ENCODE measurements around the gene PIK3C2B. TPM values are rescaled to one million over a fixed set of nuclear protein-coding genes. Genes with fewer than 3 reads are reported as not detected.

The PIK3C2B gene
- total RNA-seq, 1 donor: 7.3 TPM

DNA sequence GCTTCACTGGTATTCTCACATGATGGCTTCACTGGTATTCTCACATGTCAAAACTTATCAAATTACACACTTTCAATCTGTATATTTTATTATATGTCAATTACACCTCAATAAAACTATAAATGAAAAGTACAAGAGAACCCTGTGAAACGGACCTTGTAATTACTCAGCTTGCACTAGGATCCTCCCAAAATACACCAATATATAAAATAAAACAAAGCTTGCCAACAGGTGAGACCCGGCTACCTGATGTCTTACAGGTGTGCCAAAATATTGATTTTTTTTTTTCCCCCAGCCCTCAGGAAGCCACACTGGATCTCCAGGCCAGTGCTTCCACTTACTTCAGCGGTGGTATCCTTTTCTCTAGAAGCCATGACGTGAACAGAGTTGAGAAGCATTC lies 22.9 kb downstream of the PIK3C2B start:
- no peak for TF ChIP-seq CTCF (IDR thresholded peaks at IDR 0.05; ENCODE audit: insufficient read depth, low read depth, low read length)
- H3K4me3 ChIP-seq (ENCODE audit: low read depth, low read length): no peak overlapping the region
- DNase-seq (ENCODE audit: low read depth): no peak

DNA sequence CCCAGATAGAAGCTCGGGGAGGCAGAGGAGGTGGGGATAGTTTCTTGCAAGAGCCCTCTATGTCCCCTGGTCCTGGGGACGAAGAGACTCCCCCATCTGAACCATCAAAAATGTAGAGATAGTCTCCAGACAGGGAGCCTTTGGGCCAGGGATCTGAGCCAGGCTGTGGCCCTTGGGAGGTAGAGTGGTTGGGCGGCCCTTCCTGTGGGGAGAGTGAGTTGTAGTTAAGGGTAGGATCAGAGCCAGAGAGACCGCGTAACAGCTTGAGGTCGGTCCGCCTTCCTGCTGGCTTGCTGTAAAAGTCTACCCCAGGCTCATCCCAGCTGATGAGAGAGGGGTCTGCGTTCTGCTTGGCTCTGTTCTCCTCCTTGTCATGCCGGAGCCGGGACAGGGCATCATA lies 25.3 kb downstream of the PIK3C2B start:
- TF ChIP-seq CTCF (IDR thresholded peaks at IDR 0.05; ENCODE audit: insufficient read depth, low read depth, low read length): no peak
- no peak overlapping the region for H3K4me3 ChIP-seq (ENCODE audit: low read depth, low read length)
- no peak for DNase-seq (ENCODE audit: low read depth)

GRCh38 chr1:204468766-204469302 lies 25.8 kb downstream of the PIK3C2B start:
- no peak for DNase-seq (ENCODE audit: low read depth)
- H3K4me3 ChIP-seq (ENCODE audit: low read depth, low read length): no peak overlapping the region
- TF ChIP-seq CTCF (IDR thresholded peaks at IDR 0.05; ENCODE audit: insufficient read depth, low read depth, low read length): no peak

DNA sequence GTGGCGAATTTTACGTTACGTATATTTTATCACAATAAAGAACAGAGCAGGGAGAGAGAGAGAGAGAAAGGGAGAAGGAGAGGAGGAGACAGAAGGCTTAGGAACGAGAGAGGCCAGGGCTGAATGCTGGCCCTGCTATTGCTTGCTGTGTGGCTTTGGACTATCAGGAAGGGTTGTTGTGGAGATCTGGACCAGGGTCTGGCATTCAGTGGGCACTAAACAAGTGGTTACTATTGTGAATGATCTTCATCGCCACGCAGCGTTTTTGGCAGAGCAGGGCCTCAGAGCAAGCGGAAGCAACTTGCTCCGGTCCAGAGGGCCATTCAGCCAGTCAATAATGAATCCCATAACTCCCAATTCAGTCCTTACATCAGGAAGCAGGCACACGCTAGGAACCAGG lies 26.4 kb downstream of the PIK3C2B start:
- TF ChIP-seq CTCF (IDR thresholded peaks at IDR 0.05; ENCODE audit: insufficient read depth, low read depth, low read length): no peak
- no peak overlapping the region for H3K4me3 ChIP-seq (ENCODE audit: low read depth, low read length)
- no peak for DNase-seq (ENCODE audit: low read depth)

DNA sequence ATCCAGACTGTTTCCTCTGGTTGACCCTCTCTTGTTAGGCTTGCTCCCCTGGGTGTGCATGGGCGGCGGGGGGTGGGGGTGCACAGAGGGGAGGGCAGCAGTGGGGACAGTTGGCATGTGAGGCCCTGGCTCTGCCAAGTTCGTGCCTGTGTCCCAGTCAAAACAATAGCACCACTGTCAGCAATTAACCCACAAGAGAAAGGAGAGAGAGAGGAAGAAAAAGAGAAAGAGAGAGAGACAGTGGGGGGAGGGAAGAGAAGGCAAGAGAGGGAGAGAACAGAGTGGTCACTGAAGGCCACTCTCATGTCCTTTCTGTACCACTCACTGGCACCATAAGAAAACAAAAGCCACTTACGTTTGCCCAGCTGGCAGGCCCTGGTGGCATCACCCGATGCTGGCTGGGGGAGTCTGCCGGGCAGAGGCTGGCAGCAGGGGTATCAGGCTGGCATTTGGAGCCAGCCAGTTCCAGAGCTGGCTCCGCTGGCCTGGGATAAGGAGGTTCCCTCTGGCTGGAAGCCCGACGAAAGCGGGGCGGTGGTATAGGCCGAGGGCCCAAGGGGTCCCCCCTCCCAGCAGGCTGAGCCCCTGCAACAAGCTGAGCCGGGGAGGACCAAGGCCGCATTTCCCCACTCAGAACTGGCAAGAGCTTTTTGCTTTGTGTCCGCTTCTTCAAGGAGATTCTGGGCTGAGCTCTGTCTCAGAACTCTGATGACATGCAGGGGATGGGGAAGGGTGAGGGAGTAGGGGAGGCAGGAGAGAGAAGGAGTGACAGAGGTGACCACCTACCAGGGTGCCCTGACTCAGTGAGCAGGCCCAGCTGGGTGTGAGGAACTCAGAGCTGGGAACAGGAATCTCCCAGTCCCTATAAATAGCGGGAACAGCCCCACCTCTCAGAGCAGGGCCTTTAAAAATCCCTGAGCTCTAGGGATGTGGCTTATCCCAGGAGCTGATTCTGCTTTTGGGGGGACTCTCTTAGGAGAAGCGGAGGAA lies 27.9 kb downstream of the PIK3C2B start:
- H3K4me3 ChIP-seq (ENCODE audit: low read depth, low read length): no peak overlapping the region
- DNase-seq (ENCODE audit: low read depth): no peak
- no peak for TF ChIP-seq CTCF (IDR thresholded peaks at IDR 0.05; ENCODE audit: insufficient read depth, low read depth, low read length)

DNA sequence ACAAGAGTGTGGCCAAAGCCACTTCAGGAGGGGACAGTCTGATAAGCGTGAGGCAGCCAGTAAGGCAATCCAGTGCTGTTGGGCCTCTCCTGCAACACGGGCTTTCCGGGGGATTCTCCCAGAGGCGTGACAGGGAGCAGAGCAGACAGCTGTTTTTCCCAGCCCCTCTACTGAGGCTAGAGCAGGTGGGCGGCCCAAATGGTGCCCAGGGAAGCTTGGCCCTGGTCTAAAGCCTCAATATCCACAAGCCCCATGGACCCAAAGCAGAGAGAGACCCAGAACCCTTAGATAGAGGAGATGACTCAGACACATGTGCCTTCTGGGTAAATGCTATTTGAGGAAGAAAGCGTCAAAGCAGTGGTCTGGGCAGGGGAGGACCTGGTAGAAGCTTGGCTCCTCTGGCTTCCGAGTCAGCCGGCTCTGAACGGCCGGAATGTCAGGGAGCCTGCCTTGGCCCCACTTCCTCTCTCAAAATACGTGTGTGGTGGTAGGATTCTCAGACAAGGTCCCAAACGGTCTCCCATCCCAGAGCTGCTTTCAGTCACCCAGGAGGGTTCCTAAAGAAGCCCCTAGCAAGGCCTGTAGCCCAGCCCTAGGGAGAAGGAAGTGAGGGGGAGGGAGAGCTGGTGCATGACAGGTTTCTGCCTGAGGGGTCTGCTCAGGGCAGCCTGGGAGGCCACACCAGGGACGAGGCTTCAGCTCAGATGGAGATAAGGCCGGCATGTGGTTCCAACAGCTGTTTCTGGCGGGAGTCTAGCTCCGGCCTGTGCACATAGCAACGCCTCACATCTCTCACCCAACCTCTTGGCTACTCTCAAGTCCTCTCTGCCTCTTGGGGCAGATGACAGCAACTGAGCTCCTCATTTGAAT lies 28.8 kb downstream of the PIK3C2B start:
- H3K4me3 ChIP-seq (ENCODE audit: low read depth, low read length): no peak overlapping the region
- DNase-seq (ENCODE audit: low read depth): peak; percentile 29
- TF ChIP-seq CTCF (IDR thresholded peaks at IDR 0.05; ENCODE audit: insufficient read depth, low read depth, low read length): no peak
